Measurements from ENCODE around the gene WNT7A.

The WNT7A gene

GRCh38 chr3:13846716-13847570 is 32.9 kb downstream of the WNT7A start:
- DNase-seq (ENCODE audit: low read depth in 1 of 2, low spot score in 1 of 2), result no peak

GRCh38 chr3:13846238-13846637 is 33.6 kb downstream of the WNT7A start:
- DNase-seq (ENCODE audit: low read depth in 1 of 2, low spot score in 1 of 2), result no peak

DNA sequence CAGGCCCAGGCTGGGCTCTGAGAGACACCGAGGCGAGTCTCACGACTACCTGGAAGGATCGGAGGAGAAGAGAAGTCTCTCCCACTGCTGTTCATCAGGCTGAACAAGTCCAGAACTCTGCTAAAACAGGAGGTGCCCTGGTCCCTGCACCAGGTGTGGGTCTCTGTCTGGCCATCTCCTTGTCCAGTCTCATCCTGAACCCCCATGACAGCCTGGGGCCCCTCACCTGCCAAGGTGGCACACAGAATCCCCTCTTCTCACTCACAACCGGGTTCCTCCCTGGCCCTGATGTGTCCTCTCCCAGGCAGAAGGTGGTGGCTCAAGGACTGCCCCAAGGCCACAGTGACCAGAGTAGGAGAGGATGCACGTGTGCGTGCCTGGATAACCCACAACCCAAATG is 34.1 kb downstream of the WNT7A start:
- no peak for DNase-seq (ENCODE audit: low read depth in 1 of 2, low spot score in 1 of 2)

DNA sequence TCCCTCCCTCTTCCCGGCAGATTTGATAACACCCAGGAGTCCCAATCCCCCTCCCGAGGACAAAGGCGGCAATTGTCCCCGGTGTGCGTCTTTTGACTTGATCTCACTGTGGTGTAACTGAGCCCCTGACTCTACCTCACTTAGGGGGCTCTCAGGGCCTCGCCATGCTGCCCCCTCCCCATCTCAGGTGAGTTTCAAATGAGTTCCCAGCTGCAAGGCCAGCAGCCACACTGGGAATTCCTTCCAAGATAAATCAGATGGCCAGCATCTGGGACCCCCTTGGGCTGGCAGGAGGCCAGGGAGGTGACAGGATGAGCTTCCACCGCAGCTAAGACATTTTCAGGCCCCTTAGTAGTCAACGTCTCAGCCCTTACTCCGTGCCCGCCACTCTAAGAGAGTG is 35.0 kb downstream of the WNT7A start:
- DNase-seq (ENCODE audit: low read depth in 1 of 2, low spot score in 1 of 2), result no peak

- no peak for DNase-seq (ENCODE audit: low read depth in 1 of 2, low spot score in 1 of 2)
Measured at GRCh38 chr3:13844286-13844685, 35.6 kb downstream of the WNT7A start.

DNA sequence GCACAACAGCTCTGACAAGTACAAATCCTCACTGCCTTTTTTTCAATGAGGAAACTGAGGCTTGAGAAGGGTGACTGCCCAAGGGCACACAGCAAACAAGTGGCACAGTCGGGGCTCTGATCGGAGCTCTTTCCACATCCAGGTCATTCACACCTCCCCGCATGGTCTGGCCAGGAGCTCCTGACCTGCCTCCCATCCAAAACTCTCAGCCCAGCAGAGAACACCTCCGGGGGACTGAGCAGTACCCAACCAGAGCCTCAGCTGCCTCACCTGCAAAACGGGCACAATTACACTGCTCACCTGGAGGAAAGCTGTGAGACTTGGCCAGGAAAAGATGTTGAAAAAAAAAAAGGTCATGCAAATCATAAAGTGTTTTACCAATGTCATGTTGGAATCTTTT is 36.5 kb downstream of the WNT7A start:
- DNase-seq (ENCODE audit: low read depth in 1 of 2, low spot score in 1 of 2), result no peak

DNA sequence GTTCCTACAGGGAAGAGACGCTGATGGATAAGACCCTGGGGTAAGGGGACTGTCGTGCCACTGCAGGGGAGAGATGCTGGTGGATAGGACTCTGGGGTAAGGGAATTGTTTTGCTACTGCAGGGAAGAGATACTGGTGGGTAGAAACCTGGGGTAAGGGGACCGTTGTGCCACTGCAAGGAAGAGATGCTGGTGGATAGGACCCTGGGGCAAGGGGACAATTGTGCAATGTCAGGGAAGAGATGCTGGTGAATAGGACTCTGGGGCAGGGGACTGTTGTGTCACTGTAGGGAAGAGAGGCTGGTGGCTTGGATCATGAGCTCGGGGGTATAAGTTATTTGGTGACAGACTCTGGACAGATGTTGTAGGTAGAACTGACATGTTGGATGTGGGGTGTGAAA is 37.6 kb downstream of the WNT7A start:
- no peak for DNase-seq (ENCODE audit: low read depth in 1 of 2, low spot score in 1 of 2)

- no peak for DNase-seq (ENCODE audit: low read depth in 1 of 2, low spot score in 1 of 2)
Measured at GRCh38 chr3:13841826-13842225, 38.0 kb downstream of the WNT7A start.

DNA sequence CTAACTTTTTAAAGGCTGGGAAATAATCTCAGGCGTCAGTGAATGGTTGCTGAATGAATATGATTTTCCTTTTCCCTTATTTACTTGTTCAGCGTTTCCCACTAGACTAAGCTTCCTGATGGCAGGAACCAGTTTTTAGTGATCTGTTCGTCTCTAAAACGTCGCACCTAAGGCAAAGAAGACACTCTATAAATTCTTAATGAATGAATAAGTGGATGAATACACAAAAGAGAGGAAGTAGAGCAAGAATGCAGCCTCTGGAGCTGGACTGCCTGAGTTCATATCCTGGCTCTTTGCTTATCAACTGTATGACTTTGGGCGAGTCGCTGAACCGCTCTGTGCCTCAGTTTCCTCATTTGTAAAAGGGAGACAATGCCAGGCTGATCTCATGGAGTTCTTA is 38.7 kb downstream of the WNT7A start:
- DNase-seq (ENCODE audit: low read depth in 1 of 2, low spot score in 1 of 2), result no peak

DNA sequence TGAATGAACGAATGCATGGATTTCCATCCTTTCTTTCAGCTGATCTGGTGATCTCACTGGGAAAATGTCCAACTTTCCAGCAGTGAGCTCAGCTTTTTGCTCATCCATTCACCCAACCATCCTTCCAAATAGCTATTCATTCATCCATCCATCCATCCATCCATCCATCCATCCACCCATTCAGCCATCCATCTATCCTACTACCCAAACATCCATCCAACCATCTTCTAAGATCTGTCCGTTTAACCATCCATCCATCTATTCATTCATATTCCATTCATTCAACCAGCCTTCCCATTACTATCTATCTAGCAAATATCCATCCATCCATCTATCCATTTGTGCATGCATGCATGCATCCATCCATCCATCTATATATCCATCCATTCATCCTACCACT is 39.4 kb downstream of the WNT7A start:
- no peak for DNase-seq (ENCODE audit: low read depth in 1 of 2, low spot score in 1 of 2)

DNA sequence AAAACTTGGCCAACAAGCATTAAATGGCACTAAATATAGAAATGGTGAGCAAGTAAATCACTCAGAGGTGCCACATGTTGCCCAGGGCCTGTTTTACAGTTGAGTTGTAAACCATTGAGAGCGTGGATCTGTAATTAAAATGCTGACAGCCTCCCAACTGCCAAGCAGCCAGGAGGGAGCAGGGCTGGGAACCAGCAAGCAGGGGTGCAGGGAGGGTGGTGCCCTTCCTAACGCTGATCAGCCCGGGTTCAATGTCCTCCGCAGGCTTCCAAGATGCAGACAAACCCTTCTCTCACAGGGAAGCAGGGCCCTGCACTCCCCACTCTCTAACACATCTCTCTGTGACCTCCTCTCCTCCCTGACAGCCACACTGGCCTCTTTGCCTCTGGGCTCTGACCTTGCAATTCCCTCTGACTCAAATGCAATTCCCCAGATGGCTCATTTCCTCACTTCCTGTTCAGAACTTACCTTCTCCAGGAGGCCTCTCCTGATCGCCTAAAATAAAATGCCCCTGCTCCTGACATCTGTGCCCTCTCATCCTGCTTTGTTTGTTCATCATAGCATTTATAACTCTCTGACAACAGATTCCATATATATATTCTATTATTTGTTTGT is 40.0 kb downstream of the WNT7A start:
- DNase-seq (ENCODE audit: low read depth in 1 of 2, low spot score in 1 of 2), result no peak

GRCh38 chr3:13839253-13839652 is 40.6 kb downstream of the WNT7A start:
- DNase-seq (ENCODE audit: low read depth in 1 of 2, low spot score in 1 of 2), result no peak

DNA sequence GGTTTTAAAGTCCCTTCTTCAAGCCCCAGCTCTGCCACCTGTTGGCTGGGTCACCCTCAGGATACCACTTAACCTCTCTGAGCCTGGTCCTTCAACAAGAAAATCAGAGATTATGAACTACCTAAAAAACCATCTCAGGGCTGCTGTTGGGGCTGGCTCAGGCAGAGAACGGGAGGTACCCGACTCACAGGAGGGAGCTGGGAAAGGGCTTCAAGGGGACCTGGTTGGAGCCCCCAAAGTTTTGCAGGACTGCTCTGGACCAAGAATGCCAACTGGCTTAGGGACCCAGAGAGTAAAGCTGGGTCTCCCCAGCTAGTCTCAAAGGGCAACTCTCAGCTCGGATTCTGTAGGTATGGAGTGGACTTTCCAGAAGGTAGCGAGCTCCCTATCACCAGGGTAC is 41.5 kb downstream of the WNT7A start:
- no peak for DNase-seq (ENCODE audit: low read depth in 1 of 2, low spot score in 1 of 2)

DNA sequence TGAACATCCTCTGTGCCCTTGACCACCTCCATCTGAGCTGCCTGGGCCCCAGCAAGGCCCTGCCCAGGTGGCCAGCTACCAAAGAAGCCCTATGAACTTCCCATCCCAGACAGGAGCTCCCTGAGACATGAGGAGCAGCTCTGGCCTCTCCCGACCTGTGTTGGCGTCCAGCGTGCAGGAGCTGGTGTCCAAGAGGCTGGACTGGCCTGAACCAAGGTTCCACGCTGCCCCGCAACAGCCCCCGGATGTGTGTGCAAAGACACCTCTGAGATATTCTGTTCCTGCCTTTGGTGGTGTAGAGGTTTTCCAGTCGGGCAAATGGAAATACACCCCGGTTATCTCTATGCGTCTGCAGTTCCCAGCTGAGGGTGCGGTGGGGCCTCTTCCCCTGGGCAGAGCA is 42.1 kb downstream of the WNT7A start:
- no peak for DNase-seq (ENCODE audit: low read depth in 1 of 2, low spot score in 1 of 2)

DNA sequence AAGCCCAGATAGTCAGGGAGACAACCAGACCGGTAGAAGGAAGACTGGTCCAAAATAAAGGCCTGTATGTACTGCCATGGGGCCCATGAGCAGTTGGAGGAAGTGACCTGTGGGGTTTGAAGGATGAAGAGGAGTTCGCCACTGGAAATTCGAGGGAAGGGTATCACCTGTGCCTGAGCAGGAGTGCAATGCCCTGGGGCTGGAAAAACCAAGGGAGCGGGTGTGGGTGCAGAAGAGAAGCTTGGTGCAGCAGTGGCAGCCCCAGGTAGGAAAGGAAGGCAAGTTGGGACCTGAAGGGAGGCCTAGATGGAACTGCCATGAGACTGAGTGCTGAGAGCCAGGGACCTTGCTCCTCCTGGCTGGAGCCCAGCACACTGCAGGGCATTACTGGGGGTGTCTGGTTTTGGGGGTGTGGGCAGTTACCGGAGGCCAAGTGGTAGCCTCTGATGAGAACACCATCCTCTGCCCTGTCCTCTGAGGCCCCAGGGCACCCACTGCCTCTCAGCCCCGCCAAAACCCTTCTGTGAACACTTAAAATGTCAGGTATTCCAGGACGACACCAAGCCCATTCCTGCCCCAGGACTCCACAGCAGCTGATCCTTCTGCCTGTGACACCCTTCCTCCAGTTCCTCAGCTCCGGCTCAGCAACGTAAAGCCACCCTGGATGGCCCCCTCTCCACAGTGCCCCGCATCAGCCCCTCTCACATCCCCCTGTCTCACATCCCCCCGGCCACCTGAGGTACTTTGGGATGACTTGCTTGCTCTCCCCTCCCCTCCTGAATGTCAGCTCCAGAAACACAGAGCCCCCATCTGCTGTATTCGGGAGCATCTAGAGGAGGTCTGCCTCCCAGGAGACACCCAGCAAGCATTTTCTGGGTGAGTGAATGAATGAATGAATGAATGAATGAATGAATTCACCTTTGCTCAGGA is 42.9 kb downstream of the WNT7A start:
- DNase-seq (ENCODE audit: low read depth in 1 of 2, low spot score in 1 of 2), result no peak

DNA sequence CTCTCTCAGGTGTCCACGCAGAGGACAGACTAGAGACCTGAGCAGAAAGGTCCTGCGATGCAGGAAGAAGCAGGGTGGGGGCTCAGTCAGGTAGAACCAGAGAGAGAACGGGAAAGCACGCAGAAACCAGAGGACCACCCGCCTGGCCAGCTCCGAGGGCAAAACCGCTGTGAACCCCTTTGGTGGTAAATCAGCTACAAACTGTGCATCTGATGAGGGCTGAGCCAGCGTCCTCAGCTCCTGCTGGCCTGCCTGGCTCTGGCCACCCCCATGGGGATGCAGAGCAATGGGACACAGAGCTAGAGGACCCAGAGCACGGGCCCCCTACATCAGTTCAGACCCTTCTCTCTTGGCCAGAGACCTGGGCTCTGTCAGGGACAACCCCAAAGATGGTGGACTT is 44.6 kb downstream of the WNT7A start:
- DNase-seq (ENCODE audit: low read depth in 1 of 2, low spot score in 1 of 2), result no peak

DNA sequence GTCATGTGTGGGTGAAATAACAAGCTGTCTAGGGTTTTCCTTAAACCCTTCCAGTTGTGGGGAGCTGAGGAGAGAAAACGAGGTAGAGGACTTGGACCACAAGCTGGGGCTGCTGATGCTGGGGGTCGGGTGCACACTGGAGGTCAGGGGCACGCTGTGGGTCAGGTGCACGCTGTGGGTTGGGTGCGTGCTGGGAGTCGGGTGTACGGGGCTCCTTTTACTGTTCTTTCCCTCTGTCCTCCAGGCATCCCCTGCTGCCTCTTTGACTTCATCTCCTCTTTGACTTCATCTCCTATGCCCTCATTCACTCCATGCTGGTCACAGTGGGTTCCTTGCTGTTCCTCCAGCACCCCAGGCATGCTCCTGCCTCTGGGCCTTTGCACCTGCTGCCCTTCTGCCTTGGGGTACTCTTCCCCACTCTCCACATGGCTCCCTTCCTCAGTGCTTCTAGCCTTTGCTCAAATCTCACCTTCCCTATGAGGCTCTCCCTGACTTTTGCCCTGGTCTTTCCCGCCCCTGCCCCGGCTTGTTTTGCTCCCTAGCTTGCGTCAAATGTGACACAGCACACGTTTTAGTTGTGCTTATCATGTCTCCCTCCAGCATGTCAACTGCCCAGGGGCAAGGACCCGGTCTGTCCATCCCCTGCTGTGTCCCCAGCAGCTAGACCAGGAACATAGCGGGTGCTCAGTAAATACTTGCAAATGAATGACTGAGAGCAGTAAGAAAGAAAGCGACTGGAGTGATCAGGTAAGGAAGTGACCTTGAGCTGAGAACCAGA is 45.4 kb downstream of the WNT7A start:
- DNase-seq (ENCODE audit: low read depth in 1 of 2, low spot score in 1 of 2), result no peak

- no peak for DNase-seq (ENCODE audit: low read depth in 1 of 2, low spot score in 1 of 2)
Measured at GRCh38 chr3:13833506-13834257, 46.2 kb downstream of the WNT7A start.

DNA sequence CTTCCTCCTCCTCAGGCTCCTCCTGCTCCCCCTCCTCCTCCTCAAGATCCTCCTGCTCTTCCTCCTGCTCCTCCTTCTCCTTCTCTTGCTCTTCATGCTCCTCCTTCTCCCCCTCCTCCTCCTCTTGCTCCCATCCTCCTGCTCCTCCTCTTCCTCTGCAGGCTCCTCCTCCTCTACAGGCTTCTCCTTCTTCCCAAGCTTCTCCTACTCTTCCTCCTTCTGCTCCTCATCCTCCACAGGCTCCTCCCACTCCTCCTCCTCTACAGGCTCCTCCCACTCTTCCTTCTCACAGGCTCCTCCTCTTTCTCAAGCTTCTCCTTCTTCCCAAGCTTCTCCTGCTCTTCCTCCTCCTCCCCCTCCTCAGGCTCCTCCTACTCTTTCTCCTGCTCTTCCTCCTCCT is 47.7 kb downstream of the WNT7A start:
- no peak for DNase-seq (ENCODE audit: low read depth in 1 of 2, low spot score in 1 of 2)

DNA sequence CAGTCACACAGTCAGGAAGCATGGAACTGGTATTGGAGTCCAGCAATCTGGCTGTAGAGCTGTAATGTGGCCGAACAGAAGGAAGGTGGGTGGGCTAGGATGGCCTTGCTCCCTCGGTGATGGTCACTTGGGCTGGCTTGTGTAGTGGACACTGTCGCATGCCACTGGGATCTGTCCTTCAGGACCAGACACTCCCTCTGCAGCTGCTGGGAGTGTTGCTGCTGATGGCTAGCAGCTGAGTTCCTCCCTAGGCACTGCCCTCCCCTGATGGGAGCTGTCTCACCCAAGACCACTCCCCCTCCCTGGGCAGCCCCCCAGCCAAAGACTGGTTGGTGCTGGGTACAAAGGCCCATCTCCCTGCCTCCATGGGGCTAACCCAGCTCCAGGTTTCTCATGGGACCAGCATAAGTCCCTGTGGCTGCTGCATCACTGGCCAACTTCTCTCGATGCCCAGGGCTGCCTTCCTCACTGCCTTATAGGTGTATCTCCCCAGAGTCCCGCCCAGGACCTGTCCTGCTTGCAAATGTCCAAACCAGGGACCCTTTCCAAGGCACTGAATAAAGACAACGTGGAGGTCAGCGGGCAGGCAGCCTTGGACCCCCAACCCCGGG is 48.4 kb downstream of the WNT7A start:
- no peak for DNase-seq (ENCODE audit: low read depth in 1 of 2, low spot score in 1 of 2)

All from activated T-helper 1 cell treated with anti-CD3 and anti-CD28 coated beads, Interleukin-2, amount 50 U/mL, for 16 hours (primary cell).